K562 (cell line): Measurements from ENCODE around the gene UBE2U. TPM values are rescaled to one million over a fixed set of nuclear protein-coding genes. Genes with fewer than 3 reads are reported as not detected.

Experiments used
- ATAC-seq: fragments of 200-7000 bp; cut with Tn5 transposase; 3 replicates; pipeline ENCODE4 v1.9.1; 2020; ENCODE audit warnings: moderate library complexity
- BruUV-seq: library from RNA; stranded (reverse); fragments of 400-500 nt; replicated peaks from 2 replicates; lab custom pipeline; 2021; lab: Mats Ljungman, UMichigan
- CTCF ChIA-PET: fragments of 300-600 bp; formaldehyde crosslinking; extraction: SDS; loops from one replicate; lab custom pipeline; 2021; ENCODE audit warnings: low intra/inter-chr PET ratio; lab: Yijun Ruan, JAX
- POLR2A ChIA-PET: fragments of 300-600, 350-650 bp; sonication (Branson Sonifier 250); formaldehyde crosslinking; extraction: SDS; loops from one replicate; lab custom pipeline; 2021; ENCODE audit warnings: antibody characterized with exemption, inconsistent platforms; lab: Yijun Ruan, JAX
- DNase-seq, 4 experiments: peaks; one replicate each; pipeline versions ENCODE4 v3.0.0 to v3.0.0-alpha.2; 2011 to 2018; ENCODE audit warnings: low spot score in 3 of 4, mixed read lengths in 3 of 4; ENCODE audit errors: extremely low read depth in 1 of 4
- FAIRE-seq: peaks from 2 replicates; lab custom pipeline; 2011; peaks lifted over from hg19 to GRCh38; lab: Jason Lieb, UNC
- H2AFZ ChIP-seq: 2 replicates; pipeline ENCODE4 v1.6.0; 2011; ENCODE audit warnings: low read depth, low read length, control low read depth, inconsistent platforms
- H3K27ac ChIP-seq: fragments of 200-600 bp; 3 replicates; pipeline ENCODE4 v1.8.0; 2011; ENCODE audit warnings: low read depth, mild to moderate bottlenecking, control low read depth, inconsistent platforms, low read length, moderate library complexity, mixed read lengths; ENCODE audit errors: extremely low read depth
- H3K27me3 ChIP-seq, 2 experiments: fragments of 300-600 bp in 1 of 2; 2 replicates in 1 of 2; 3 replicates in 1 of 2; pipeline versions ENCODE4 v1.6.0 to v1.8.0; 2011; ENCODE audit warnings: inconsistent platforms in 2 of 2, low read length in 2 of 2, mild to moderate bottlenecking in 1 of 2, mixed read lengths in 1 of 2, moderate library complexity in 1 of 2; ENCODE audit not compliant: control insufficient read depth in 2 of 2, insufficient read depth in 2 of 2
- H3K36me3 ChIP-seq: fragments of 300-600 bp; 3 replicates; pipeline ENCODE4 v1.8.0; 2011; ENCODE audit warnings: mild to moderate bottlenecking, low read length, inconsistent platforms; ENCODE audit not compliant: control insufficient read depth, insufficient read depth
- H3K4me1 ChIP-seq, 2 experiments: fragments of 200-600 bp in 1 of 2; replicated peaks in 1 of 2; 2 replicates in 1 of 2; 3 replicates in 1 of 2; pipeline versions ENCODE4 v1.5.1 to v1.8.0; 2011; ENCODE audit warnings: inconsistent platforms in 2 of 2, low read length in 2 of 2, mild to moderate bottlenecking in 1 of 2, mixed read lengths in 1 of 2, moderate library complexity in 1 of 2; ENCODE audit not compliant: control insufficient read depth in 2 of 2, insufficient read depth in 2 of 2
- H3K4me2 ChIP-seq: 2 replicates; pipeline ENCODE4 v1.6.1; 2011; ENCODE audit warnings: low read length, control low read depth, inconsistent platforms, mixed read lengths; ENCODE audit not compliant: insufficient read depth
- H3K4me3 ChIP-seq: fragments of 200-600 bp; sonication (generic), shearing (Covaris generic); 2 replicates; pipeline ENCODE4 v1.5.1; 2016; ENCODE audit warnings: control low read depth, inconsistent platforms
- H3K79me2 ChIP-seq: fragments of 200-600 bp; 3 replicates; pipeline ENCODE4 v1.8.0; 2011; ENCODE audit warnings: low read length, inconsistent platforms; ENCODE audit not compliant: control insufficient read depth, insufficient read depth
- H3K9ac ChIP-seq, 2 experiments: 2 replicates each; pipeline versions ENCODE4 v1.6.0 to v1.6.1; 2011; ENCODE audit warnings: low read depth in 2 of 2, low read length in 2 of 2, control low read depth in 1 of 2, inconsistent platforms in 1 of 2, mild to moderate bottlenecking in 1 of 2, mixed read lengths in 1 of 2; ENCODE audit not compliant: insufficient read depth in 1 of 2
- H3K9me1 ChIP-seq: one replicate; pipeline ENCODE4 v1.6.0; 2011; ENCODE audit warnings: inconsistent platforms, mild to moderate bottlenecking, low read length, moderate library complexity; ENCODE audit not compliant: control insufficient read depth, insufficient read depth
- H3K9me3 ChIP-seq: replicated peaks from 2 replicates; pipeline ENCODE4 v1.5.1; 2011; ENCODE audit warnings: low read depth, low read length, inconsistent platforms; ENCODE audit not compliant: control insufficient read depth, insufficient read depth
- H4K20me1 ChIP-seq: replicated peaks from 2 replicates; pipeline ENCODE4 v1.6.1; 2011; ENCODE audit warnings: low read length, inconsistent platforms, mixed read lengths; ENCODE audit not compliant: control insufficient read depth, insufficient read depth
- ARID1B ChIP-seq: fragments of 450-650 bp; IDR thresholded peaks from 2 replicates; pipeline ENCODE4 v1.6.1; 2016; ENCODE audit warnings: antibody characterized with exemption, mild to moderate bottlenecking, inconsistent platforms
- BACH1 ChIP-seq: fragments of 200-800 bp; sonication (Bioruptor generic); IDR thresholded peaks from 2 replicates; pipeline ENCODE4 v1.6.1; 2016; ENCODE audit warnings: missing genetic modification characterization, missing compliant biosample characterization
- KDM2B ChIP-seq: fragments of 250-450 bp; sonication (Bioruptor Pico); IDR thresholded peaks from 2 replicates; pipeline ENCODE4 v1.8.0; 2021; ENCODE audit warnings: mild to moderate bottlenecking, moderate library complexity
- PURB ChIP-seq: sonication (generic); formaldehyde crosslinking; IDR thresholded peaks from 2 replicates; pipeline ENCODE4 v1.9.0; 2021; ENCODE audit warnings: low read depth, mild to moderate bottlenecking, missing genetic modification reagents
- STAG1 ChIP-seq: sonication (generic); formaldehyde crosslinking; IDR thresholded peaks from 2 replicates; pipeline ENCODE4 v1.5.0; 2020; ENCODE audit warnings: missing genetic modification reagents, borderline replicate concordance
- ZBTB12 ChIP-seq: fragments of 250-450 bp; sonication (Bioruptor Pico); IDR thresholded peaks from 2 replicates; pipeline ENCODE4 v1.4.0; 2020
- ZNF224 ChIP-seq: sonication (generic); formaldehyde crosslinking; IDR thresholded peaks from 2 replicates; pipeline ENCODE4 v1.8.0; 2022; ENCODE audit warnings: mild to moderate bottlenecking, missing genetic modification reagents
- ZNF232 ChIP-seq: sonication (generic); formaldehyde crosslinking; IDR thresholded peaks from 2 replicates; pipeline ENCODE4 v1.8.0; 2022; ENCODE audit warnings: mild to moderate bottlenecking, missing genetic modification reagents
- ZNF311 ChIP-seq: fragments of 250-450 bp; sonication (Bioruptor Pico); IDR thresholded peaks from 2 replicates; pipeline ENCODE4 v1.4.0; 2020; ENCODE audit warnings: mild to moderate bottlenecking, moderate library complexity
- WGBS: fragments of 100-300 bp; shearing (Covaris generic); methylation state at CpG from one replicate; pipeline ENCODE4 v1.1.6; 2016; ENCODE audit warnings: low coverage, mixed read lengths; ENCODE audit not compliant: insufficient coverage; ENCODE audit errors: missing lambda C conversion rate; 5-methylcytosine and 5-hydroxymethylcytosine counted together
- in situ Hi-C: fragments of 300-500 bp; cut with MboI; formaldehyde crosslinking; loops from 4 replicates; pipeline ENCODE4 v1.15.0; 2018; ENCODE audit warnings: inconsistent platforms, mixed read lengths
- intact Hi-C: fragments of 100-400 bp; cut with micrococcal nuclease; formaldehyde crosslinking; loops from 2 replicates; pipeline ENCODE4 v1.14.2; 2022
- polyA plus RNA-seq, 8 experiments: library from polyadenylated mRNA; depleted of rRNA in 4 of 8; stranded (reverse) in 5 of 8; unstranded in 3 of 8; fragments of >200 nt; fragmentation: Nextera tagmentation in 2 of 8; fragmentation: Illumina TruSeq in 1 of 8; extraction: Ambion mirVana in 2 of 8; extraction: Trizol in 1 of 8; gene quantifications; 2 replicates each; pipeline versions ENCODE4 v1.2.1 to v1.2.3, GENCODE V29; 2011 to 2014; ENCODE audit warnings: inconsistent platforms in 1 of 8, missing spikeins in 1 of 8
- total RNA-seq, 7 experiments: library from RNA; depleted of rRNA in 6 of 7; stranded (reverse); fragments of >200 nt in 6 of 7; fragmentation: Illumina TruSeq in 2 of 7; extraction: Trizol in 2 of 7; gene quantifications; 2 replicates each; pipeline versions ENCODE4 v1.2.1 to v1.2.3, GENCODE V29; 2011 to 2021; ENCODE audit warnings: low replicate concordance in 1 of 7
- TF ChIP-seq, protein P1 (sequence below): sonication (generic); formaldehyde crosslinking; IDR thresholded peaks from 2 replicates; pipeline ENCODE4 v1.8.1; 2023; ENCODE audit warnings: mild to moderate bottlenecking, missing genetic modification reagents, moderate library complexity

UBE2U gene
- total and polyA plus RNA-seq, 9 of the 15 experiments (the other 6 are each of a cell fraction or from before 2014, with no cell fraction given), result not detected

DNA sequence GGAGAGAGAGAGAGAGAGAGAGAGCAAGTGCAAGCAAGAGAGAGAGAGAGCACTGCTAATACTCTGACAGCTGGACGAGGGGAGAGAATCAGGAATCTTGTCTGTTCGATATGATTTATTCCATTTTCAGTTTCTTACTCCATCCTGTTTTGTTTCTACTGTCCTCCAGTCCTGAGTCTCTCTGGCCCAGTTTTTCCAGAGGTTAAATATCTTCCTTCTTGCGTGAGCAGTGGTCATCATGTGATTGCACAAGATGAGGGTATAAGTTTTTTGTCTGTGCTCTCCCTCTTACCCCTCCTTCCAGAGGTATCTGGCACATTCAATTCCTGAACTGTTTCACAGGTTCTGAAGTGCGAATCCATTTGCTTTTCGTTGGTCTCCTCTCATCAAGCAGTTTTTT is 16.8 kb downstream of the UBE2U start:
- 0% methylated on average over 5 of the region's 5 CpGs for WGBS
- H3K9ac ChIP-seq, result no peak overlapping the region

More for the DNA sequence above, 16.8 kb downstream of the UBE2U start:
- Histone ChIP-seq H2AFZ (no peak overlapping the region), H3K4me2 (no peak overlapping the region), H4K20me1 (no peaks in the 10 kb centered on the region), H3K79me2 (no peaks in the 10 kb centered on the region), H3K4me1 (no peaks in the 10 kb centered on the region), H3K36me3 (no peaks in the 10 kb centered on the region), H3K27me3 (no peaks in the 10 kb centered on the region; a peak in 1 of 5 replicates), H3K4me3 (no peak overlapping the region), H3K27ac (no peak overlapping the region)
- ChIA-PET CTCF (no interaction called here), POLR2A (no interaction called here)
- in situ Hi-C loops (no loop called here), intact Hi-C loops (no loop called here)
- ATAC-seq (no peak), FAIRE-seq (no peak)
- BruUV-seq, result no TSS peak
- no peak for TF ChIP-seq KDM2B (CRISPR knock-in tag)
- no peak for TF ChIP-seq BACH1 (tag)
- TF ChIP-seq, protein P1, sequence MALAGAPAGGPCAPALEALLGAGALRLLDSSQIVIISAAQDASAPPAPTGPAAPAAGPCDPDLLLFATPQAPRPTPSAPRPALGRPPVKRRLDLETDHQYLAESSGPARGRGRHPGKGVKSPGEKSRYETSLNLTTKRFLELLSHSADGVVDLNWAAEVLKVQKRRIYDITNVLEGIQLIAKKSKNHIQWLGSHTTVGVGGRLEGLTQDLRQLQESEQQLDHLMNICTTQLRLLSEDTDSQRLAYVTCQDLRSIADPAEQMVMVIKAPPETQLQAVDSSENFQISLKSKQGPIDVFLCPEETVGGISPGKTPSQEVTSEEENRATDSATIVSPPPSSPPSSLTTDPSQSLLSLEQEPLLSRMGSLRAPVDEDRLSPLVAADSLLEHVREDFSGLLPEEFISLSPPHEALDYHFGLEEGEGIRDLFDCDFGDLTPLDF (CRISPR knock-in tag), result no peak
- no peak for TF ChIP-seq ZNF224
- no peak for TF ChIP-seq ARID1B
- TF ChIP-seq STAG1, result no peak
- no peak for TF ChIP-seq ZNF311
- no peak for TF ChIP-seq ZNF232 (CRISPR knock-in tag)
- no peak for TF ChIP-seq PURB (CRISPR knock-in tag)
- no peak for TF ChIP-seq ZBTB12 (CRISPR knock-in tag)
- TF ChIP-seq, all 486 proteins: peak for 0
- no peak for DNase-seq
- H3K9me3 ChIP-seq, result no peaks in the 10 kb centered on the region
- no peaks in the 10 kb centered on the region for H3K9me1 ChIP-seq
